WTC11 (cell line): ENCODE results near the gene CCNF. TPM values are rescaled to one million over a fixed set of nuclear protein-coding genes. Genes with fewer than 3 reads are reported as not detected.

ENCODE experiments used
- ATAC-seq: fragments of 200-7000 bp; cut with Tn5 transposase; 2 replicates; pipeline ENCODE4 v1.10.0; 2021; ENCODE audit warnings: mild to moderate bottlenecking, moderate library complexity
- CTCF ChIA-PET: fragments of 300-600 bp; sonication (Branson Sonifier 250); formaldehyde crosslinking; loops from one replicate; lab custom pipeline; 2021; ENCODE audit warnings: antibody characterized with exemption; lab: Charles Lee
- POLR2A ChIA-PET: fragments of 350-600 bp; sonication (Branson Sonifier 250); formaldehyde crosslinking; loops from one replicate; lab custom pipeline; 2021; ENCODE audit warnings: antibody characterized with exemption; lab: Charles Lee
- DNase-seq: peaks from one replicate; pipeline ENCODE4 v3.0.0; 2021; ENCODE audit warnings: low spot score
- H3K27ac Mint-ChIP-seq: 2 replicates; pipeline ENCODE4 v1.8.0; 2021; ENCODE audit warnings: mixed read lengths
- H3K27me3 Mint-ChIP-seq: 2 replicates; pipeline ENCODE4 v1.8.0; 2021; ENCODE audit warnings: low read depth, mild to moderate bottlenecking, moderate library complexity, mixed read lengths
- H3K36me3 Mint-ChIP-seq: 2 replicates; pipeline ENCODE4 v1.8.0; 2021; ENCODE audit warnings: mixed read lengths
- H3K4me1 Mint-ChIP-seq: 2 replicates; pipeline ENCODE4 v1.8.0; 2022; ENCODE audit warnings: mixed read lengths
- H3K4me3 Mint-ChIP-seq: 2 replicates; pipeline ENCODE4 v1.8.0; 2021; ENCODE audit warnings: mild to moderate bottlenecking, moderate library complexity, mixed read lengths
- H3K9me3 Mint-ChIP-seq: 2 replicates; pipeline ENCODE4 v1.8.0; 2021; ENCODE audit warnings: mixed read lengths
- ATF1 ChIP-seq: sonication (generic); formaldehyde crosslinking; IDR thresholded peaks from 2 replicates; pipeline ENCODE4 v1.8.1; 2023; ENCODE audit warnings: mild to moderate bottlenecking, moderate library complexity, missing genetic modification reagents
- ATF2 ChIP-seq: sonication (generic); formaldehyde crosslinking; IDR thresholded peaks from 2 replicates; pipeline ENCODE4 v1.8.1; 2022; ENCODE audit warnings: low read depth, missing genetic modification reagents, borderline replicate concordance
- CREB1 ChIP-seq: sonication (generic); formaldehyde crosslinking; IDR thresholded peaks from 2 replicates; pipeline ENCODE4 v1.8.0; 2023; ENCODE audit warnings: mild to moderate bottlenecking, missing genetic modification reagents
- EMX1 ChIP-seq: fragments of 250-450 bp; sonication (Bioruptor Pico); IDR thresholded peaks from 2 replicates; pipeline ENCODE4 v1.8.0; 2021; ENCODE audit warnings: mild to moderate bottlenecking
- HMGA2 ChIP-seq: fragments of 250-450 bp; sonication (Bioruptor Pico); IDR thresholded peaks from 2 replicates; pipeline ENCODE4 v1.4.0; 2021; ENCODE audit warnings: mild to moderate bottlenecking, moderate library complexity
- KAT7 ChIP-seq: sonication (generic); formaldehyde crosslinking; IDR thresholded peaks from 2 replicates; pipeline ENCODE4 v1.8.1; 2023; ENCODE audit warnings: missing genetic modification reagents, mild to moderate bottlenecking, borderline replicate concordance
- MXD4 ChIP-seq: fragments of 250-450 bp; sonication (Bioruptor Pico); IDR thresholded peaks from 2 replicates; pipeline ENCODE4 v1.8.0; 2021; ENCODE audit warnings: mild to moderate bottlenecking, moderate library complexity, borderline replicate concordance
- PRDM15 ChIP-seq: sonication (generic); formaldehyde crosslinking; IDR thresholded peaks from 2 replicates; pipeline ENCODE4 v1.8.0; 2022; ENCODE audit warnings: missing genetic modification reagents
- SMAD4 ChIP-seq: sonication (generic); formaldehyde crosslinking; IDR thresholded peaks from 2 replicates; pipeline ENCODE4 v1.8.0; 2022; ENCODE audit warnings: mild to moderate bottlenecking, missing genetic modification reagents
- SP1 ChIP-seq: sonication (generic); formaldehyde crosslinking; conservative IDR thresholded peaks from 2 replicates; pipeline ENCODE4 v1.8.1; 2022; ENCODE audit warnings: missing genetic modification reagents
- ZNF263 ChIP-seq: sonication (generic); formaldehyde crosslinking; IDR thresholded peaks from 2 replicates; pipeline ENCODE4 v1.8.1; 2022; ENCODE audit warnings: low read depth, mild to moderate bottlenecking, moderate library complexity, missing genetic modification reagents
- ZNF317 ChIP-seq: sonication (generic); formaldehyde crosslinking; IDR thresholded peaks from 2 replicates; pipeline ENCODE4 v1.8.1; 2023; ENCODE audit warnings: low read depth, mild to moderate bottlenecking, moderate library complexity, missing genetic modification reagents, borderline replicate concordance
- ZNF396 ChIP-seq: fragments of 250-450 bp; sonication (Bioruptor Pico); IDR thresholded peaks from 2 replicates; pipeline ENCODE4 v1.8.0; 2021; ENCODE audit warnings: mild to moderate bottlenecking, moderate library complexity, borderline replicate concordance
- ZNF423 ChIP-seq: fragments of 250-450 bp; sonication (Bioruptor Pico); IDR thresholded peaks from 2 replicates; pipeline ENCODE4 v2.1.2; 2022; ENCODE audit warnings: mild to moderate bottlenecking, moderate library complexity
- total RNA-seq: library from RNA; stranded (reverse); gene quantifications from 3 replicates; pipeline ENCODE4 v1.2.3, GENCODE V29; 2021
- TF ChIP-seq, protein P1 (sequence below): sonication (generic); formaldehyde crosslinking; IDR thresholded peaks from 2 replicates; pipeline ENCODE4 v1.8.0; 2023; ENCODE audit warnings: mild to moderate bottlenecking, missing genetic modification reagents
- TF ChIP-seq, protein P2 (sequence below): sonication (generic); formaldehyde crosslinking; IDR thresholded peaks from 2 replicates; pipeline ENCODE4 v1.8.0; 2022; ENCODE audit warnings: mild to moderate bottlenecking, missing genetic modification reagents
- TF ChIP-seq, protein P3 (sequence below): sonication (generic); formaldehyde crosslinking; IDR thresholded peaks from 2 replicates; pipeline ENCODE4 v1.8.1; 2022; ENCODE audit warnings: mild to moderate bottlenecking, missing genetic modification reagents, moderate library complexity, borderline replicate concordance
- TF ChIP-seq, protein P4 (sequence below): sonication (generic); formaldehyde crosslinking; IDR thresholded peaks from 2 replicates; pipeline ENCODE4 v1.8.1; 2023; ENCODE audit warnings: mild to moderate bottlenecking, moderate library complexity, missing genetic modification reagents

Gene CCNF
- total RNA-seq, 1 experiment from 2014 or later = 65.7 TPM

DNA sequence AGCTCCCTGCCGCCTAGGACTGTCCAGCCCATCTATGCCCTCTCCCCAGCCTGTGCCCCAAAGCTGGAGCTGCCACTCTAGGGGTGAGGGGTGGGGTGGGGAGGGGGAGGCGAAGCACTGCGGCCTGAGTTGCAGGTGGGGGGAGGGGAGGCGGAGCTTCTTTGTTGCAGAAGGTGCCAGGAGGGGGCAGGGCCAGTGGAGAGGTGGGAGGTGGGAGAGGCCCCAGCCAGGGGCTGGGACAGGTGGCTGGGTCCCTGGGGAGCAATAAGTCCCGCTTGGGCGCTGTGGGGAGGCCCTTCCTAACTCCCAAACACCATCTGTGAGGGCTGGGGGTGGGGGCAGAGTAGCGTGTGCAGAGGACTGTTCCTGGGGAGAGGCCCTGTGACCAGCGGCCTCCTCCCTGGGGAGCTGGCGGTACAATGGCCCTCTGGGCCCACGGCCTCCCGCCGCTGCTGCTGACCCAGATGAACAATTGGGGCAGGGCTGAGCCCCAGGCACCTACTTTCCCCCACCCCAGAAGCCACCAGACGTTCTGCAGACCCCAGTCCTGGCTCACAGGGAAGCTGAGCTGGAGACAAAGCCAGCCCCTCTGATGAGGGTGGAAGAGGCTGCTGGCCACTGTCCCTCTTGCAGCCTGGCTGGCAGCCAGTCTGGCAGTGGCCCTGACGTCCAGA, 39.6 kb downstream of the CCNF start:
- Mint-ChIP-seq H3K27me3 (peaks cover 38% of the 10 kb centered on the region), H3K4me3 (peak overlapping the region; percentile 59), H3K4me1 (peaks cover 19% of the 10 kb centered on the region), H3K27ac (no peak overlapping the region), H3K9me3 (no peaks in the 10 kb centered on the region), H3K36me3 (no peaks in the 10 kb centered on the region)
- DNase-seq (peak; percentile 30), ATAC-seq (peak; percentile 4)
- TF ChIP-seq HMGA2 (CRISPR knock-in tag) (no peak), ZNF423 (CRISPR knock-in tag) (peak; percentile 77), ZNF396 (CRISPR knock-in tag) (no peak), SP1 (CRISPR knock-in tag) (0 out of 2 replicates have a peak, but pooled peaks have one; percentile 13), ATF2 (CRISPR knock-in tag) (no peak), CREB1 (CRISPR knock-in tag) (no peak)
- TF ChIP-seq, protein P1, sequence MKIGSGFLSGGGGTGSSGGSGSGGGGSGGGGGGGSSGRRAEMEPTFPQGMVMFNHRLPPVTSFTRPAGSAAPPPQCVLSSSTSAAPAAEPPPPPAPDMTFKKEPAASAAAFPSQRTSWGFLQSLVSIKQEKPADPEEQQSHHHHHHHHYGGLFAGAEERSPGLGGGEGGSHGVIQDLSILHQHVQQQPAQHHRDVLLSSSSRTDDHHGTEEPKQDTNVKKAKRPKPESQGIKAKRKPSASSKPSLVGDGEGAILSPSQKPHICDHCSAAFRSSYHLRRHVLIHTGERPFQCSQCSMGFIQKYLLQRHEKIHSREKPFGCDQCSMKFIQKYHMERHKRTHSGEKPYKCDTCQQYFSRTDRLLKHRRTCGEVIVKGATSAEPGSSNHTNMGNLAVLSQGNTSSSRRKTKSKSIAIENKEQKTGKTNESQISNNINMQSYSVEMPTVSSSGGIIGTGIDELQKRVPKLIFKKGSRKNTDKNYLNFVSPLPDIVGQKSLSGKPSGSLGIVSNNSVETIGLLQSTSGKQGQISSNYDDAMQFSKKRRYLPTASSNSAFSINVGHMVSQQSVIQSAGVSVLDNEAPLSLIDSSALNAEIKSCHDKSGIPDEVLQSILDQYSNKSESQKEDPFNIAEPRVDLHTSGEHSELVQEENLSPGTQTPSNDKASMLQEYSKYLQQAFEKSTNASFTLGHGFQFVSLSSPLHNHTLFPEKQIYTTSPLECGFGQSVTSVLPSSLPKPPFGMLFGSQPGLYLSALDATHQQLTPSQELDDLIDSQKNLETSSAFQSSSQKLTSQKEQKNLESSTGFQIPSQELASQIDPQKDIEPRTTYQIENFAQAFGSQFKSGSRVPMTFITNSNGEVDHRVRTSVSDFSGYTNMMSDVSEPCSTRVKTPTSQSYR (CRISPR knock-in tag) = 0 out of 2 replicates have a peak, but pooled peaks have one; percentile 12
- CTCF ChIA-PET = interaction anchor here (0.5 to 5.9 kb wide), 7 partner anchors 9 to 589 kb away, joined by 3 to 53 read pairs (median 3); partner anchors contain the start of genes DNASE1L2, ECI1 and TEDC2
- POLR2A ChIA-PET = interaction anchor here (0.6 to 3.3 kb wide), 5 partner anchors 9 to 51 kb away, joined by 3 to 15 read pairs (median 4); partner anchors contain the start of genes AMDHD2 and TEDC2

DNA sequence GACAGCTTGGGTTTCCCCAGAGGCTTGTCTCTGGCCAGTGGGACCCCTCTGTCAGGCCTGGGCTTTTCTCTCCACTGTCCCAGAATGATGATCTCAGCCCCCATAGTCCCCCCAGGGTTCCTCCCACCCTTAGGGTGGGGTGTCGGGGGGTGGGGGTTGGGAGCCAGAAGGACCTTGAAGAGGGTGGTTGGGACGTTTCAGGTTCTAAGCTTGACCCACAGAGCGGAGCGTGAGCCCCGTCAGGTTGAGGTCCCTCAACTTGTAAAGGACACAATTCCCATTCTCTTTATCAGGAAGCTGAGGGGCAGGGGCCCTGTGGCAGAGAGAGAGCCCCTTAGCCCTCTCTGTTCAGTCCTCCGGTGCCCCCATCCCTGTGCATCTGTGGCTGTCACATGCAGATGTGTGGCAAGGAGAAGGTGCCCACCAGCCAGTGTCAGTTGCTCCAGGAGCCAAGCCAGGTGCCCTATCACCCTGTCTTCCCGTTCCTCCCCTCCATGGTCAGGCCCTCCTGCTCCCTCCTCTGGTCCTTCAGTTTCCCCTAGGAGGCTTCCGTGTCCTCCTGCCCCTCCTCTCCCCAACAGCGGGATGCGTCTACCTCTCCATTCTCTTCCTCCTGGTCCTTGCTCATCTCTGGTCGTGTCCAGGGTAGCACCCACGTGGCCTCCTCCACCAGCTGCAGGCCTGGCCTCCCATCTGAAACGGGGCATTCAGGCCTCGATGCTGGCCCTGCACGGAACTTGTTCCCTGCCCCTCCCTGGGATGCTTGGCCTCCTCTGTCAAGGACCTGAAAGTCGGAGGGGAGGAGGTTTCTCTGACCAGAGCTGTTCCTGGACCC, 40.4 kb downstream of the CCNF start:
- Mint-ChIP-seq H3K4me1 (peaks cover 19% of the 10 kb centered on the region), H3K27me3 (peaks cover 38% of the 10 kb centered on the region), H3K27ac (no peak overlapping the region), H3K9me3 (no peaks in the 10 kb centered on the region), H3K36me3 (no peaks in the 10 kb centered on the region), H3K4me3 (peak overlapping the region; percentile 27)
- no peak for ATAC-seq
- no peak for DNase-seq
- CTCF ChIA-PET = interaction anchor here (0.6 to 5.9 kb wide), 8 partner anchors 10 to 466 kb away, joined by 3 to 53 read pairs (median 4); partner anchors contain the start of genes ECI1 and TEDC2
- POLR2A ChIA-PET = interaction anchor here (1.3 to 3.3 kb wide), 2 partner anchors 10 to 14 kb away, joined by 3 to 15 read pairs; partner anchors contain the start of gene TEDC2
- TF ChIP-seq KAT7 (CRISPR knock-in tag) (no peak), MXD4 (no peak), ATF2 (CRISPR knock-in tag) (no peak), ZNF317 (no peak), EMX1 (no peak), PRDM15 (CRISPR knock-in tag) (no peak), ZNF263 (CRISPR knock-in tag) (no peak), SMAD4 (CRISPR knock-in tag) (no peak), ZNF423 (CRISPR knock-in tag) (no peak), ATF1 (CRISPR knock-in tag) (no peak)
- TF ChIP-seq, protein P2, sequence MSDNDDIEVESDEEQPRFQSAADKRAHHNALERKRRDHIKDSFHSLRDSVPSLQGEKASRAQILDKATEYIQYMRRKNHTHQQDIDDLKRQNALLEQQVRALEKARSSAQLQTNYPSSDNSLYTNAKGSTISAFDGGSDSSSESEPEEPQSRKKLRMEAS (CRISPR knock-in tag) = no peak
- TF ChIP-seq, protein P3, sequence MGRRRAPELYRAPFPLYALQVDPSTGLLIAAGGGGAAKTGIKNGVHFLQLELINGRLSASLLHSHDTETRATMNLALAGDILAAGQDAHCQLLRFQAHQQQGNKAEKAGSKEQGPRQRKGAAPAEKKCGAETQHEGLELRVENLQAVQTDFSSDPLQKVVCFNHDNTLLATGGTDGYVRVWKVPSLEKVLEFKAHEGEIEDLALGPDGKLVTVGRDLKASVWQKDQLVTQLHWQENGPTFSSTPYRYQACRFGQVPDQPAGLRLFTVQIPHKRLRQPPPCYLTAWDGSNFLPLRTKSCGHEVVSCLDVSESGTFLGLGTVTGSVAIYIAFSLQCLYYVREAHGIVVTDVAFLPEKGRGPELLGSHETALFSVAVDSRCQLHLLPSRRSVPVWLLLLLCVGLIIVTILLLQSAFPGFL = no peak
- TF ChIP-seq, protein P4, sequence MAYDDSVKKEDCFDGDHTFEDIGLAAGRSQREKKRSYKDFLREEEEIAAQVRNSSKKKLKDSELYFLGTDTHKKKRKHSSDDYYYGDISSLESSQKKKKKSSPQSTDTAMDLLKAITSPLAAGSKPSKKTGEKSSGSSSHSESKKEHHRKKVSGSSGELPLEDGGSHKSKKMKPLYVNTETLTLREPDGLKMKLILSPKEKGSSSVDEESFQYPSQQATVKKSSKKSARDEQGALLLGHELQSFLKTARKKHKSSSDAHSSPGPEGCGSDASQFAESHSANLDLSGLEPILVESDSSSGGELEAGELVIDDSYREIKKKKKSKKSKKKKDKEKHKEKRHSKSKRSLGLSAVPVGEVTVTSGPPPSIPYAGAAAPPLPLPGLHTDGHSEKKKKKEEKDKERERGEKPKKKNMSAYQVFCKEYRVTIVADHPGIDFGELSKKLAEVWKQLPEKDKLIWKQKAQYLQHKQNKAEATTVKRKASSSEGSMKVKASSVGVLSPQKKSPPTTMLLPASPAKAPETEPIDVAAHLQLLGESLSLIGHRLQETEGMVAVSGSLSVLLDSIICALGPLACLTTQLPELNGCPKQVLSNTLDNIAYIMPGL (CRISPR knock-in tag) = no peak
